ENCODE data around the gene FRS3. TPM values are rescaled to one million over a fixed set of nuclear protein-coding genes. Genes with fewer than 3 reads are reported as not detected.

The FRS3 gene
- total RNA-seq, 2 experiments from 2014 or later, result 5.6 to 8.7 TPM

GRCh38 chr6:41789390-41789724 lies 9.7 kb upstream of the FRS3 start:
- Histone ChIP-seq H3K4me2 (ENCODE audit: low read length) (peak overlapping the region; percentile 65), H3K36me3 (ENCODE audit: insufficient read depth, low read length) (peaks cover 51% of the 10 kb centered on the region), H3K4me1 (ENCODE audit: insufficient read depth, low read length, poor library complexity, severe bottlenecking) (peaks cover 34% of the 10 kb centered on the region), H3K9me2 (ENCODE audit: insufficient read depth, low read length) (no peaks in the 10 kb centered on the region), H4K20me1 (ENCODE audit: insufficient read depth, low read length) (peaks cover 4% of the 10 kb centered on the region; the same call in 1 of the 2 replicates), H3K4me3 (ENCODE audit: low read depth, low read length, poor library complexity, severe bottlenecking) (peak overlapping the region; percentile 86), H3K27ac (ENCODE audit: low read depth, low read length, poor library complexity, severe bottlenecking) (no peak overlapping the region), H2AFZ (ENCODE audit: low read length) (no peak overlapping the region), H3K9me3 (ENCODE audit: low read length) (no peaks in the 10 kb centered on the region), H3K79me2 (ENCODE audit: insufficient read depth, low read depth, low read length) (peaks cover 34% of the 10 kb centered on the region; the same call in 1 of the 2 replicates)
- no peak for TF ChIP-seq CTCF (conservative IDR thresholded peaks at IDR 0.05; ENCODE audit: low read length)
- no peak for TF ChIP-seq EZH2phosphoT487 (IDR thresholded peaks at IDR 0.05; ENCODE audit: borderline replicate concordance, low read depth, low read length)
- ChIA-PET CTCF (ENCODE audit: unreplicated experiment) (no interaction called here), POLR2A (no interaction called here)
- DNase-seq (ENCODE audit: low spot score), result no peak
- BruUV-seq (replicated peaks), result TSS peak; percentile 77
- intact Hi-C loops (cut with micrococcal nuclease; ENCODE audit: unreplicated experiment), result loop anchor here (10.0 kb wide), 1 partner anchor 665 kb away; the partner anchor contains the start of gene TRERF1

DNA sequence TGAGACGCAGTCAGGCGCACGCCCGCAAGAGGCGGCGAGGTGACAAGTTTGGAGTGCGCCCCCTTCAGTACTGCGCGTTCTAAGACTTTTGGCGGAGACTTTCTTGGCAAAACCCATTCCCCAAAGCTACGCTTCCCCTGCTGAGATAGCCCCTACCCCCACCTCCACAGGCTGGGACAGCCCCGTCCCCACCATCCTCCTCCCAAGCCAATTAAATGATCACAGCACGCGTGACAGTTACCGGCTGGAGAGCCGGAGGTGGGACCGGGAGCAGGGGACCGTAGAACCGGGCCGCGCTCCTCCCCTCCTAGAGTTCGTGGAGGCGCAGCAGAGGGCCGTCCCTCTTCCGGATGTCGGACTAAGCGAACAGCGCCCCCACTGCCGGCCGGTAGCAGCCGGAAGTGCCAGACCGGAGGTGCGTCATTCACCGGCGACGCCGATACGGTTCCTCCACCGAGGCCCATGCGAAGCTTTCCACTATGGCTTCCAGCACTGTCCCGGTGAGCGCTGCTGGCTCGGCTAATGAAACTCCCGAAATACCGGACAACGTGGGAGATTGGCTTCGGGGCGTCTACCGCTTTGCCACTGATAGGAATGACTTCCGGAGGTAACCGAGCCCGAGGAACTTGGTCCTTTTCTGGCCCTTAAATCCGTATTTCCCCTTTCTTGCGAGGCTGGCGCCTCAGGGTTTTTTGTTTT lies 7.7 kb upstream of the FRS3 start, which contains the start of gene TOMM6:
TSS of gene TOMM6 (plus strand) at position 476 of the 699 bp plus-strand sequence. CDS start at position 480, 4 bp downstream.
- Histone ChIP-seq H3K4me2 (ENCODE audit: low read length) (peak within 1 kb of the TSS; percentile 91), H3K9me2 (ENCODE audit: insufficient read depth, low read length) (no peaks in the 10 kb centered on the region), H3K36me3 (ENCODE audit: insufficient read depth, low read length) (peaks cover 36% of the 10 kb centered on the region), H3K27ac (ENCODE audit: low read depth, low read length, poor library complexity, severe bottlenecking) (peak within 1 kb of the TSS; percentile 81), H3K4me3 (ENCODE audit: low read depth, low read length, poor library complexity, severe bottlenecking) (peak within 1 kb of the TSS; percentile 86), H3K9me3 (ENCODE audit: low read length) (no peaks in the 10 kb centered on the region), H3K79me2 (ENCODE audit: insufficient read depth, low read depth, low read length) (peaks cover 34% of the 10 kb centered on the region; the same call in 1 of the 2 replicates), H3K4me1 (ENCODE audit: insufficient read depth, low read length, poor library complexity, severe bottlenecking) (peaks cover 39% of the 10 kb centered on the region), H2AFZ (ENCODE audit: low read length) (peak within 1 kb of the TSS; percentile 57), H4K20me1 (ENCODE audit: insufficient read depth, low read length) (peaks cover 4% of the 10 kb centered on the region; the same call in 1 of the 2 replicates)
- ChIA-PET POLR2A (interaction anchor here (0.5 to 2.8 kb wide), 8 partner anchors 14 to 301 kb away, joined by 3 to 11 read pairs (median 4); partner anchors contain the start of genes BYSL, CCND3, MED20 and TAF8), CTCF (ENCODE audit: unreplicated experiment) (interaction anchor here (0.8 to 1.4 kb wide), 3 partner anchors 71 to 254 kb away, joined by 3 to 5 read pairs (median 4); partner anchors contain the start of gene BYSL)
- intact Hi-C loops (cut with micrococcal nuclease; ENCODE audit: unreplicated experiment), result loop anchor here (1.0 to 10.0 kb wide), 5 partner anchors 108 to 667 kb away; partner anchors contain the start of genes BYSL, CCND3, MED20 and TRERF1
- DNase-seq (ENCODE audit: low spot score), result peak; percentile 97
- no peak for TF ChIP-seq EZH2phosphoT487 (IDR thresholded peaks at IDR 0.05; ENCODE audit: borderline replicate concordance, low read depth, low read length)
- peak; percentile 81 for TF ChIP-seq CTCF (conservative IDR thresholded peaks at IDR 0.05; ENCODE audit: low read length)
- no TSS peak for BruUV-seq (replicated peaks)
